TTC549 (cell line): ENCODE results near the gene ACOX3.

Source experiments
- FAIRE-seq: peaks from 2 replicates; lab custom pipeline; 2012; peaks lifted over from hg19 to GRCh38; lab: Jason Lieb, UNC

ACOX3 gene

GRCh38 chr4:8372506-8372905, 68.0 kb downstream of the ACOX3 start:
- no peak for FAIRE-seq

- no peak for FAIRE-seq
Observed at GRCh38 chr4:8371596-8371995, 68.9 kb downstream of the ACOX3 start.

GRCh38 chr4:8370835-8371595, 69.5 kb downstream of the ACOX3 start:
- no peak for FAIRE-seq

GRCh38 chr4:8370106-8370787, 70.3 kb downstream of the ACOX3 start:
- no peak for FAIRE-seq

GRCh38 chr4:8369426-8370105, 71.0 kb downstream of the ACOX3 start:
- no peak for FAIRE-seq

GRCh38 chr4:8368998-8369397, 71.5 kb downstream of the ACOX3 start:
- FAIRE-seq: no peak

GRCh38 chr4:8368061-8368481, 72.5 kb downstream of the ACOX3 start:
- no peak for FAIRE-seq

GRCh38 chr4:8366601-8367000, 73.9 kb downstream of the ACOX3 start:
- no peak for FAIRE-seq

- FAIRE-seq: no peak
Observed at GRCh38 chr4:8365951-8366350, 74.6 kb downstream of the ACOX3 start.

GRCh38 chr4:8365353-8365752, 75.2 kb downstream of the ACOX3 start:
- FAIRE-seq: no peak

- FAIRE-seq: no peak
Observed at GRCh38 chr4:8364848-8365350, 75.6 kb downstream of the ACOX3 start.

GRCh38 chr4:8364141-8364540, 76.4 kb downstream of the ACOX3 start:
- FAIRE-seq: no peak

- no peak for FAIRE-seq
Observed at GRCh38 chr4:8362483-8362882, 78.0 kb downstream of the ACOX3 start.

- no peak for FAIRE-seq
Observed at GRCh38 chr4:8359193-8359592, 81.3 kb downstream of the ACOX3 start.

- FAIRE-seq: no peak
Observed at GRCh38 chr4:8356856-8357255, 83.7 kb downstream of the ACOX3 start.

GRCh38 chr4:8355864-8356565, 84.5 kb downstream of the ACOX3 start:
- FAIRE-seq: no peak

- FAIRE-seq: no peak
Observed at GRCh38 chr4:8355306-8355705, 85.2 kb downstream of the ACOX3 start.

GRCh38 chr4:8353912-8354453, 86.5 kb downstream of the ACOX3 start:
- no peak for FAIRE-seq

- FAIRE-seq: no peak
Observed at GRCh38 chr4:8353158-8353669, 87.3 kb downstream of the ACOX3 start.

GRCh38 chr4:8352368-8353157, 88.0 kb downstream of the ACOX3 start:
- no peak for FAIRE-seq

- no peak for FAIRE-seq
Observed at GRCh38 chr4:8351931-8352367, 88.6 kb downstream of the ACOX3 start.
